Upper lobe of right lung (tissue), 1 donor: ENCODE results near the gene LHCGR. TPM values are rescaled to one million over a fixed set of nuclear protein-coding genes. Genes with fewer than 3 reads are reported as not detected.

ENCODE experiments used
- ATAC-seq: fragments of 200-7000 bp; cut with Tn5 transposase; one replicate; pipeline ENCODE4 v1.9.1; 2020; ENCODE audit warnings: mild to moderate bottlenecking, moderate library complexity
- DNase-seq: peaks from one replicate; pipeline ENCODE4 v3.0.0-alpha.2; 2020
- H3K27ac ChIP-seq: fragments of 200-600 bp; one replicate; pipeline ENCODE4 v1.8.0; 2022
- H3K27me3 ChIP-seq: fragments of 200-600 bp; one replicate; pipeline ENCODE4 v1.8.0; 2022; ENCODE audit warnings: mild to moderate bottlenecking
- H3K36me3 ChIP-seq: fragments of 200-600 bp; one replicate; pipeline ENCODE4 v1.8.0; 2022
- H3K4me1 ChIP-seq: fragments of 200-600 bp; one replicate; pipeline ENCODE4 v1.8.0; 2022
- H3K4me3 ChIP-seq: fragments of 200-600 bp; one replicate; pipeline ENCODE4 v1.8.0; 2022; ENCODE audit warnings: mild to moderate bottlenecking
- H3K9me3 ChIP-seq: fragments of 200-600 bp; one replicate; pipeline ENCODE4 v1.8.0; 2022
- CTCF ChIP-seq: fragments of 200-600 bp; IDR thresholded peaks from one replicate; pipeline ENCODE4 v1.8.0; 2022; ENCODE audit warnings: antibody characterized with exemption
- intact Hi-C: fragments of 100-400 bp; cut with DNase I; formaldehyde crosslinking; loops from one replicate; pipeline ENCODE4 v1.11.0; 2022
- total RNA-seq: library from RNA; stranded (reverse); fragmentation: NEBNext Ultra II Directional; extraction: Animal tissue kit (Norgen Biotek cat#: 25700); gene quantifications from one replicate; pipeline ENCODE4 v1.2.1, GENCODE V29; 2021
- donor health status: DM: no; HTN: yes; CAD: no; lungs with severe emphysema.

The LHCGR gene
- total RNA-seq, 1 donor from 2014 or later: not detected

GRCh38 chr2:48715956-48716355 is 39.6 kb downstream of the LHCGR start:
- intact Hi-C loops: no loop called here
- H3K4me1 ChIP-seq: peaks cover 7% of the 10 kb centered on the region

GRCh38 chr2:48715042-48715899 is 40.3 kb downstream of the LHCGR start:
- Histone ChIP-seq H3K27ac (no peak overlapping the region), H3K4me1 (peaks cover 7% of the 10 kb centered on the region), H3K36me3 (no peaks in the 10 kb centered on the region), H3K27me3 (no peaks in the 10 kb centered on the region), H3K4me3 (no peak overlapping the region), H3K9me3 (no peaks in the 10 kb centered on the region)
- DNase-seq: peak; percentile 70
- no peak for TF ChIP-seq CTCF
- intact Hi-C loops: no loop called here
- ATAC-seq: peak; percentile 29

More at GRCh38 chr2:48715956-48716355, 39.6 kb downstream of the LHCGR start:
- no peak for ATAC-seq
- no peaks in the 10 kb centered on the region for H3K36me3 ChIP-seq
- H3K27ac ChIP-seq: no peak overlapping the region
- no peaks in the 10 kb centered on the region for H3K27me3 ChIP-seq
- no peak overlapping the region for H3K4me3 ChIP-seq
- TF ChIP-seq CTCF: no peak
- DNase-seq: no peak
- H3K9me3 ChIP-seq: no peaks in the 10 kb centered on the region

- H3K9me3 ChIP-seq: no peaks in the 10 kb centered on the region
- H3K4me3 ChIP-seq: no peak overlapping the region
- intact Hi-C loops: no loop called here
- ATAC-seq: no peak
- no peak for DNase-seq
- no peaks in the 10 kb centered on the region for H3K36me3 ChIP-seq
- peaks cover 7% of the 10 kb centered on the region for H3K4me1 ChIP-seq
- H3K27ac ChIP-seq: no peak overlapping the region
- no peak for TF ChIP-seq CTCF
- H3K27me3 ChIP-seq: no peaks in the 10 kb centered on the region
Measured at GRCh38 chr2:48714245-48714644, 41.3 kb downstream of the LHCGR start.

GRCh38 chr2:48713647-48714046 is 41.9 kb downstream of the LHCGR start:
- intact Hi-C loops: no loop called here
- no peak for TF ChIP-seq CTCF
- Histone ChIP-seq H3K36me3 (no peaks in the 10 kb centered on the region), H3K27me3 (no peaks in the 10 kb centered on the region), H3K4me1 (peaks cover 7% of the 10 kb centered on the region), H3K4me3 (no peak overlapping the region), H3K27ac (no peak overlapping the region), H3K9me3 (no peaks in the 10 kb centered on the region)
- DNase-seq (no peak), ATAC-seq (no peak)

- ATAC-seq: no peak
Measured at GRCh38 chr2:48712151-48712550, 43.4 kb downstream of the LHCGR start.

More at GRCh38 chr2:48712151-48712550, 43.4 kb downstream of the LHCGR start:
- no peak for DNase-seq
- Histone ChIP-seq H3K4me3 (no peak overlapping the region), H3K27me3 (no peaks in the 10 kb centered on the region), H3K4me1 (peaks cover 7% of the 10 kb centered on the region), H3K9me3 (no peaks in the 10 kb centered on the region), H3K36me3 (no peaks in the 10 kb centered on the region), H3K27ac (no peak overlapping the region)
- no peak for TF ChIP-seq CTCF
- intact Hi-C loops: no loop called here
